DMS114 treated with DMSO at 0.1 percent for 48 hours (cell line): ENCODE data around the gene NPIPB6.
A peak's percentile ranks its signal among the peaks of the same experiment; 100 is the strongest.
"Not testable (repeated sequence)": the region's sequence is repeated elsewhere in the genome, so short reads cannot be mapped to it uniquely, and the experiment has no call there.

Source experiments
- DNase-seq: peaks from one replicate; lab custom pipeline; 2025; ENCODE audit not compliant: unreplicated experiment; lab: John Stamatoyannopoulos, UW

Gene NPIPB6

GRCh38 chr16:28363408-28363807 is at the start of gene NPIPB6:
Gene NPIPB6 (minus strand): TSS chr16:28363508. CDS start chr16:28362822, 686 bp downstream.
- not testable (repeated sequence) for DNase-seq

GRCh38 chr16:28403220-28404072 is 40.1 kb upstream of the NPIPB6 start, which contains the start of gene EIF3CL:
Gene EIF3CL (minus strand): TSS chr16:28403841. CDS start chr16:28403618, 223 bp downstream.
- DNase-seq, result not testable (repeated sequence)

GRCh38 chr16:28392054-28392453 is 28.7 kb upstream of the NPIPB6 start:
- DNase-seq, result not testable (repeated sequence)

GRCh38 chr16:28382177-28382867 is 19.0 kb upstream of the NPIPB6 start:
- not testable (repeated sequence) for DNase-seq

- DNase-seq, result not testable (repeated sequence)
These were observed 14.5 kb upstream of the NPIPB6 start for GRCh38 chr16:28377822-28378221.

- not testable (repeated sequence) for DNase-seq
These were observed 13.9 kb upstream of the NPIPB6 start for GRCh38 chr16:28377108-28377625.

- not testable (repeated sequence) for DNase-seq
These were observed 11.8 kb upstream of the NPIPB6 start for GRCh38 chr16:28375115-28375514.

- DNase-seq, result not testable (repeated sequence)
These were observed 11.0 kb upstream of the NPIPB6 start for GRCh38 chr16:28374281-28374680.

- DNase-seq, result not testable (repeated sequence)
These were observed 4.6 kb upstream of the NPIPB6 start for GRCh38 chr16:28367926-28368325.

GRCh38 chr16:28364268-28365173 is 1.2 kb upstream of the NPIPB6 start:
- not testable (repeated sequence) for DNase-seq

GRCh38 chr16:28362600-28362999 is 708 bp downstream of the NPIPB6 start:
- not testable (repeated sequence) for DNase-seq

GRCh38 chr16:28338230-28338629 is 25.1 kb downstream of the NPIPB6 start:
- DNase-seq, result not testable (repeated sequence)

- DNase-seq, result not testable (repeated sequence)
These were observed 26.2 kb downstream of the NPIPB6 start for GRCh38 chr16:28336940-28337710.

GRCh38 chr16:28335678-28336077 is 27.6 kb downstream of the NPIPB6 start:
- not testable (repeated sequence) for DNase-seq

GRCh38 chr16:28332632-28333031 is 30.7 kb downstream of the NPIPB6 start:
- not testable (repeated sequence) for DNase-seq

GRCh38 chr16:28330981-28331380 is 32.3 kb downstream of the NPIPB6 start:
- not testable (repeated sequence) for DNase-seq

GRCh38 chr16:28330232-28330631 is 33.1 kb downstream of the NPIPB6 start:
- not testable (repeated sequence) for DNase-seq

- peak; percentile 30 for DNase-seq
These were observed 36.3 kb downstream of the NPIPB6 start for GRCh38 chr16:28326881-28327610.

- DNase-seq, result no peak
These were observed 38.4 kb downstream of the NPIPB6 start for GRCh38 chr16:28324887-28325279.
